ENCODE results near the gene ITGA1.

DNA sequence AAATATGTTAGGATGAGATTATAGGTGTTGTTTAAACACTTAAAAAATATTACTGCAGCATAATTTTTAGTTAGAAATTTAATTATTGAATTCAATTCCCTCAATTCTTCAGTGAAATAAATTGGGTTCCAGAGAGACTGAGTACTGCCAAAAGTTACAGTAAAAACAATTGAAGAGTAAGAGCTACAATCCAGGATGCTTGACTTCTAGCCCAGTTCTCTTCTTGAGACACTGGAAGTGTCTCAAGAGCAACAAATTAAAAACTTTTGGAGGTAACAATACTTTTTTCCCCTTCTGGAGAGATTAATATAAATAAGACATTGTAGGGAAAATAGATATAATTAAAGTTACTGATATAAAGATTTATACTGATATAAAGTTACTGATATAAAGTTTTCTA, 8.3 kb downstream of the ITGA1 start:
- TF ChIP-seq CTCF (IDR thresholded peaks at IDR 0.05) (no peak), POLR2A (IDR thresholded peaks at IDR 0.05) (no peak)
